Endothelial cell of umbilical vein (primary cell): ENCODE measurements around the gene SMARCD3. TPM values are rescaled to one million over a fixed set of nuclear protein-coding genes. Genes with fewer than 3 reads are reported as not detected.

Experiments
- BruUV-seq: library from RNA; stranded (reverse); fragments of 400-500 nt; replicated peaks from 2 replicates; lab custom pipeline; 2021; lab: Mats Ljungman, UMichigan
- CTCF ChIA-PET: fragments of 300-600, 350-600 bp; sonication (Branson Sonifier 250); formaldehyde crosslinking; loops from one replicate; lab custom pipeline; 2021; ENCODE audit warnings: antibody characterized with exemption, inconsistent platforms; lab: Charles Lee
- POLR2A ChIA-PET: fragments of 300-600, 350-600 bp; sonication (Branson Sonifier 250); formaldehyde crosslinking; loops from one replicate; lab custom pipeline; 2021; ENCODE audit warnings: antibody characterized with exemption, inconsistent platforms; lab: Charles Lee
- DNase-seq: peaks from one replicate; pipeline ENCODE4 v3.0.0-alpha.2; 2011; ENCODE audit warnings: low read depth, low spot score
- FAIRE-seq: peaks from 2 replicates; lab custom pipeline; 2011; peaks lifted over from hg19 to GRCh38; lab: Jason Lieb, UNC
- H2AFZ ChIP-seq: 2 replicates; pipeline ENCODE4 v1.6.0; 2012; ENCODE audit warnings: low read depth, low read length, control low read depth, inconsistent platforms
- H3K27ac ChIP-seq: 2 replicates; pipeline ENCODE4 v1.5.1; 2011; ENCODE audit warnings: low read depth, mild to moderate bottlenecking, control low read depth, low read length, moderate library complexity; ENCODE audit not compliant: insufficient read depth
- H3K27me3 ChIP-seq, 2 experiments: 2 replicates each; pipeline versions ENCODE4 v1.6.0 to v1.6.1; 2011; ENCODE audit warnings: low read length in 2 of 2, mixed read lengths in 1 of 2; ENCODE audit not compliant: control insufficient read depth in 2 of 2, insufficient read depth in 2 of 2
- H3K36me3 ChIP-seq, 2 experiments: 2 replicates in 1 of 2; 3 replicates in 1 of 2; pipeline ENCODE4 v1.5.1; 2011; ENCODE audit warnings: low read length in 2 of 2, mild to moderate bottlenecking in 1 of 2, moderate library complexity in 1 of 2; ENCODE audit not compliant: control insufficient read depth in 2 of 2, insufficient read depth in 2 of 2; ENCODE audit errors: extremely low read depth in 1 of 2
- H3K4me1 ChIP-seq: 3 replicates; pipeline ENCODE4 v1.5.1; 2011; ENCODE audit warnings: mild to moderate bottlenecking, low read length; ENCODE audit not compliant: control insufficient read depth, insufficient read depth; ENCODE audit errors: extremely low read depth
- H3K4me2 ChIP-seq: 2 replicates; pipeline ENCODE4 v1.6.1; 2011; ENCODE audit warnings: low read length, control low read depth, mixed read lengths; ENCODE audit not compliant: insufficient read depth
- H3K4me3 ChIP-seq, 3 experiments: fragments of 200-600 bp in 1 of 3; sonication (generic), shearing (Covaris generic) in 1 of 3; replicated peaks in 1 of 3; 2 replicates each; pipeline ENCODE4 v1.5.1; 2011 to 2016; ENCODE audit warnings: control low read depth in 3 of 3, low read length in 3 of 3, mild to moderate bottlenecking in 2 of 3, inconsistent platforms in 1 of 3, low read depth in 1 of 3, moderate library complexity in 1 of 3; ENCODE audit not compliant: insufficient read depth in 1 of 3
- H3K79me2 ChIP-seq: 2 replicates; pipeline ENCODE4 v1.6.0; 2012; ENCODE audit warnings: low read length, inconsistent platforms; ENCODE audit not compliant: control insufficient read depth, insufficient read depth
- H3K9ac ChIP-seq: replicated peaks from 2 replicates; pipeline ENCODE3; 2011; ENCODE audit warnings: low read length, control low read depth; ENCODE audit not compliant: insufficient read depth; ENCODE audit errors: extremely low read depth
- H3K9me1 ChIP-seq: replicated peaks from 3 replicates; pipeline ENCODE4 v1.6.0; 2011; ENCODE audit warnings: mild to moderate bottlenecking, low read length; ENCODE audit not compliant: control insufficient read depth, insufficient read depth; ENCODE audit errors: extremely low read depth
- H3K9me3 ChIP-seq: replicated peaks from 2 replicates; pipeline ENCODE4 v1.5.1; 2012; ENCODE audit warnings: low read length, inconsistent platforms; ENCODE audit not compliant: control insufficient read depth, insufficient read depth
- H4K20me1 ChIP-seq: replicated peaks from 2 replicates; pipeline ENCODE3; 2011; ENCODE audit warnings: mild to moderate bottlenecking, low read length; ENCODE audit not compliant: control insufficient read depth, insufficient read depth; ENCODE audit errors: extremely low read depth
- CTCF ChIP-seq, 2 donors: IDR thresholded peaks; 1 replicate in 1 of 2; 2 replicates in 1 of 2; pipeline ENCODE4 v1.5.1; 2011; ENCODE audit warnings: low read length in 2 of 2, mild to moderate bottlenecking in 2 of 2, moderate library complexity in 2 of 2, control low read depth in 1 of 2, inconsistent platforms in 1 of 2, low read depth in 1 of 2; ENCODE audit not compliant: insufficient read depth in 1 of 2; ENCODE audit errors: extremely low read depth in 1 of 2
- EZH2 ChIP-seq: IDR thresholded peaks from 2 replicates; pipeline ENCODE4 v1.6.1; 2012; ENCODE audit warnings: borderline replicate concordance, low read depth, mild to moderate bottlenecking, moderate library complexity, low read length, inconsistent platforms; ENCODE audit not compliant: severe bottlenecking
- FOS ChIP-seq: IDR thresholded peaks from 2 replicates; pipeline ENCODE4 v1.6.1; 2011; ENCODE audit warnings: mild to moderate bottlenecking, low read length, moderate library complexity, borderline replicate concordance; ENCODE audit not compliant: insufficient read depth
- GATA2 ChIP-seq: IDR thresholded peaks from 2 replicates; pipeline ENCODE4 v1.7.0; 2011; ENCODE audit warnings: low read depth, mild to moderate bottlenecking, moderate library complexity, mixed read lengths, low read length; ENCODE audit not compliant: insufficient read length, insufficient read depth
- JUN ChIP-seq: IDR thresholded peaks from 2 replicates; pipeline ENCODE4 v1.6.1; 2011; ENCODE audit warnings: borderline replicate concordance, low read depth; ENCODE audit not compliant: insufficient read length, insufficient read depth
- MAX ChIP-seq: IDR thresholded peaks from 2 replicates; pipeline ENCODE4 v1.6.1; 2011; ENCODE audit not compliant: insufficient read depth, insufficient read length
- MYC ChIP-seq: IDR thresholded peaks from one replicate; pipeline ENCODE4 v1.6.1; 2011; ENCODE audit warnings: mild to moderate bottlenecking, low read depth, low read length
- POLR2A ChIP-seq: IDR thresholded peaks from 2 replicates; pipeline ENCODE4 v1.6.1; 2012; ENCODE audit warnings: low read depth, mild to moderate bottlenecking, control low read depth, low read length
- POLR2AphosphoS5 ChIP-seq: IDR thresholded peaks from 2 replicates; pipeline ENCODE4 v1.6.1; 2012; ENCODE audit warnings: low read depth, mild to moderate bottlenecking, control low read depth, low read length, moderate library complexity; ENCODE audit not compliant: insufficient read depth
- dilution Hi-C: fragments of 300-500 bp; cut with MboI; formaldehyde crosslinking; loops from one replicate; pipeline ENCODE4 v1.15.0; 2019; ENCODE audit warnings: low sequenced_read_pairs; ENCODE audit not compliant: extremely low pct_ligation_motif_present
- intact Hi-C: fragments of 100-400 bp; cut with micrococcal nuclease; formaldehyde crosslinking; loops from one replicate; pipeline ENCODE4 v1.10.0; 2022
- polyA plus RNA-seq, 4 experiments: library from polyadenylated mRNA; depleted of rRNA in 3 of 4; stranded (reverse) in 3 of 4; unstranded in 1 of 4; fragments of >200 nt; gene quantifications; 2 replicates each; pipeline versions ENCODE4 v1.2.1 to v1.2.3, GENCODE V29; 2011 to 2012; ENCODE audit warnings: missing spikeins in 1 of 4
- total RNA-seq: library from RNA; stranded (reverse); gene quantifications from 2 replicates; pipeline ENCODE4 v1.2.3, GENCODE V29; 2021

The SMARCD3 gene
- total and polyA plus RNA-seq, 2 donors (not counting 3 experiments of a cell fraction or from before 2014, with no cell fraction given) = 6.1 to 8.5 TPM

GRCh38 chr7:151260471-151260870 lies 12.0 kb upstream of the SMARCD3 start:
- TF ChIP-seq MYC = no peak
- TF ChIP-seq GATA2 = no peak
- no peak for TF ChIP-seq CTCF (IDR thresholded peaks at IDR 0.05; ENCODE audit: extremely low read depth in 1 of 2, insufficient read depth in 1 of 2, low read depth in 1 of 2, low read length in 2 of 2)
- TF ChIP-seq POLR2A = no peak
- no peak for TF ChIP-seq POLR2AphosphoS5
- no peak for TF ChIP-seq JUN
- no peak for TF ChIP-seq EZH2
- no peak for TF ChIP-seq FOS
- no peak for TF ChIP-seq MAX
- ChIA-PET POLR2A (no interaction called here), CTCF (interaction anchor here (0.9 kb wide), 1 partner anchor 17 kb away, joined by 3 read pairs; no protein-coding TSS in a partner anchor)
- Histone ChIP-seq H3K36me3 (no peaks in the 10 kb centered on the region), H3K9ac (no peak overlapping the region), H4K20me1 (no peaks in the 10 kb centered on the region), H3K4me3 (no peak overlapping the region), H3K27me3 (peaks cover 10 to 11% of the 10 kb centered on the region in 2 experiments), H2AFZ (no peak overlapping the region), H3K27ac (no peak overlapping the region), H3K4me1 (no peaks in the 10 kb centered on the region), H3K9me3 (no peaks in the 10 kb centered on the region), H3K4me2 (no peak overlapping the region), H3K79me2 (no peaks in the 10 kb centered on the region), H3K9me1 (no peaks in the 10 kb centered on the region)
- FAIRE-seq = no peak
- no peak for DNase-seq
- dilution Hi-C loops = no loop called here
- BruUV-seq = no TSS peak
- intact Hi-C loops = no loop called here
